GM23338 (cell line): ENCODE measurements around the gene ZFX. TPM values are rescaled to one million over a fixed set of nuclear protein-coding genes. Genes with fewer than 3 reads are reported as not detected.

Experiments
- ATAC-seq: fragments of 200-7000 bp; cut with Tn5 transposase; 3 replicates; pipeline ENCODE4 v1.9.1; 2020
- DNase-seq: peaks from one replicate; pipeline ENCODE4 v3.0.0-alpha.2; 2015; ENCODE audit warnings: low spot score
- H2AFZ ChIP-seq: fragments of 200-600 bp; sonication (generic); 2 replicates; pipeline ENCODE4 v1.8.0; 2016; ENCODE audit warnings: antibody characterized with exemption, mild to moderate bottlenecking, moderate library complexity
- H3F3A ChIP-seq: fragments of 200-600 bp; sonication (generic); replicated peaks from 2 replicates; pipeline ENCODE4 v1.8.0; 2017; ENCODE audit warnings: antibody characterized with exemption, mixed run types, low read depth
- H3K27ac ChIP-seq: fragments of 200-600 bp; sonication (generic); 2 replicates; pipeline ENCODE4 v1.6.1; 2016; ENCODE audit warnings: low read depth
- H3K27me3 ChIP-seq: fragments of 200-600 bp; sonication (generic); 2 replicates; pipeline ENCODE4 v1.8.0; 2016; ENCODE audit warnings: mild to moderate bottlenecking, mixed run types, moderate library complexity; ENCODE audit not compliant: insufficient read depth
- H3K36me3 ChIP-seq: fragments of 200-600 bp; sonication (generic); 2 replicates; pipeline ENCODE4 v1.8.0; 2016; ENCODE audit warnings: mild to moderate bottlenecking; ENCODE audit not compliant: insufficient read depth
- H3K4me1 ChIP-seq: fragments of 200-600 bp; sonication (generic); 2 replicates; pipeline ENCODE4 v1.8.0; 2016; ENCODE audit warnings: mild to moderate bottlenecking, moderate library complexity; ENCODE audit not compliant: insufficient read depth
- H3K4me2 ChIP-seq: fragments of 200-600 bp; sonication (generic); 2 replicates; pipeline ENCODE4 v1.7.1; 2017; ENCODE audit warnings: mixed run types
- H3K4me3 ChIP-seq: fragments of 200-600 bp; sonication (generic); 2 replicates; pipeline ENCODE4 v1.6.1; 2016; ENCODE audit warnings: mixed run types
- H3K79me2 ChIP-seq: fragments of 200-600 bp; sonication (generic); replicated peaks from 2 replicates; pipeline ENCODE4 v1.8.0; 2017; ENCODE audit warnings: mild to moderate bottlenecking; ENCODE audit not compliant: insufficient read depth
- H3K9me2 ChIP-seq: fragments of 200-600 bp; sonication (generic); 2 replicates; pipeline ENCODE4 v1.8.0; 2017; ENCODE audit not compliant: insufficient read depth
- H4K20me1 ChIP-seq: fragments of 200-600 bp; sonication (generic); replicated peaks from 2 replicates; pipeline ENCODE4 v1.8.0; 2017; ENCODE audit warnings: mild to moderate bottlenecking; ENCODE audit not compliant: insufficient read depth
- H3K27ac Mint-ChIP-seq: 2 replicates; pipeline ENCODE4 v1.8.0; 2020; ENCODE audit warnings: inconsistent platforms, mild to moderate bottlenecking, moderate library complexity, mixed read lengths
- H3K27me3 Mint-ChIP-seq: 3 replicates; pipeline ENCODE4 v1.8.0; 2022; ENCODE audit warnings: low read depth, mild to moderate bottlenecking, moderate library complexity, mixed read lengths, inconsistent platforms; ENCODE audit not compliant: insufficient read depth, poor library complexity
- H3K36me3 Mint-ChIP-seq: 3 replicates; pipeline ENCODE4 v1.8.0; 2021; ENCODE audit warnings: low read depth, mild to moderate bottlenecking, inconsistent platforms, moderate library complexity, mixed read lengths
- H3K4me1 Mint-ChIP-seq: 3 replicates; pipeline ENCODE4 v1.8.0; 2020; ENCODE audit warnings: mild to moderate bottlenecking, inconsistent platforms, mixed read lengths
- H3K4me3 Mint-ChIP-seq: 3 replicates; pipeline ENCODE4 v1.8.0; 2021; ENCODE audit warnings: moderate library complexity, mild to moderate bottlenecking, inconsistent platforms, mixed read lengths
- H3K9me3 Mint-ChIP-seq: 3 replicates; pipeline ENCODE4 v1.8.0; 2020; ENCODE audit warnings: moderate library complexity, mild to moderate bottlenecking, inconsistent platforms, mixed read lengths
- EZH2phosphoT487 ChIP-seq: fragments of 200-600 bp; sonication (generic); IDR thresholded peaks from one replicate; pipeline ENCODE4 v1.8.1; 2018; ENCODE audit warnings: antibody characterized with exemption; ENCODE audit not compliant: unreplicated experiment
- JUNB ChIP-seq: IDR thresholded peaks from one replicate; pipeline ENCODE4 v1.6.1; 2016; ENCODE audit warnings: antibody characterized with exemption; ENCODE audit not compliant: unreplicated experiment
- NANOG ChIP-seq: IDR thresholded peaks from 2 replicates; pipeline ENCODE4 v1.6.1; 2016; ENCODE audit warnings: antibody characterized with exemption, borderline replicate concordance
- POLR2AphosphoS5 ChIP-seq: IDR thresholded peaks from 2 replicates; pipeline ENCODE4 v1.6.1; 2016; ENCODE audit warnings: antibody characterized with exemption, low read depth
- STAT1 ChIP-seq: IDR thresholded peaks from one replicate; pipeline ENCODE4 v1.6.1; 2016; ENCODE audit warnings: antibody characterized with exemption; ENCODE audit not compliant: unreplicated experiment
- ZNF114 ChIP-seq: fragments of 250-450 bp; sonication (Bioruptor Pico); IDR thresholded peaks from 2 replicates; pipeline ENCODE4 v1.5.0; 2020; ENCODE audit warnings: mild to moderate bottlenecking, moderate library complexity
- ZNF331 ChIP-seq: fragments of 250-450 bp; sonication (Bioruptor Pico); IDR thresholded peaks from 2 replicates; pipeline ENCODE4 v1.5.0; 2020; ENCODE audit warnings: low read depth, mild to moderate bottlenecking, moderate library complexity
- polyA plus RNA-seq: library from polyadenylated mRNA; unstranded; fragments of >200 nt; fragmentation: Nextera tagmentation; extraction: Ambion mirVana; gene quantifications from 2 replicates; pipeline ENCODE4 v1.2.1, GENCODE V29; 2016
- total RNA-seq: library from RNA; depleted of rRNA; stranded (reverse); fragments of >200 nt; shearing (Covaris generic); gene quantifications from 2 replicates; pipeline ENCODE4 v1.2.3, GENCODE V29; 2014
- TF ChIP-seq, protein P1 (sequence below): IDR thresholded peaks from 2 replicates; pipeline ENCODE4 v1.6.1; 2016; ENCODE audit warnings: antibody characterized with exemption
- TF ChIP-seq, protein P2 (sequence below), 2 experiments: fragments of 200-600 bp in 1 of 2; sonication (generic) in 1 of 2; conservative IDR thresholded peaks; 2 replicates each; pipeline versions ENCODE4 v1.5.1 to v1.6.1; 2016 to 2017; ENCODE audit warnings: antibody characterized with exemption in 2 of 2, low read depth in 2 of 2, mild to moderate bottlenecking in 2 of 2, moderate library complexity in 1 of 2
- TF ChIP-seq, protein P3 (sequence below): IDR thresholded peaks from one replicate; pipeline ENCODE4 v1.6.1; 2018; ENCODE audit warnings: antibody characterized with exemption; ENCODE audit not compliant: unreplicated experiment

The ZFX gene
- total and polyA plus RNA-seq, 2 experiments from 2014 or later, result 11.0 to 15.4 TPM

DNA sequence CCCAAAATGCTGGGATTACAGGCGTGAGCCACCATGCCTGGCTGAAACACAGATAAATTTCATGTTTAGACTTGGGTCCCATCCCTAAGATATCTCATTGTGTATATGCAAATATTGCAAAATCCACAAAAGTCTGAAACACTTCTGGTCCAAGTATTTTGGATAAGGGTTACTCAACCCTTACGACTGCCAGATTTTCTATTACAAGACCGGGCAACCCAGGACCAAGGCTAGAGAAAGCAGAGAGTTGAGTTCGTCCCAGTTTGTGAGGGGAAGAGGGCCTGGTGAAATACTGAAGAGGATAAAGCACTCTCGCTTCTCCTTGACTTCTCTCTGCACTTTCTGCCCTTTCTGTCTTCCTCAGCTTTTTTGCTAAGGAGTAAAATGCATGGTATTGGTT is 34.5 kb downstream of the ZFX start (continued):
- TF ChIP-seq, protein P1, sequence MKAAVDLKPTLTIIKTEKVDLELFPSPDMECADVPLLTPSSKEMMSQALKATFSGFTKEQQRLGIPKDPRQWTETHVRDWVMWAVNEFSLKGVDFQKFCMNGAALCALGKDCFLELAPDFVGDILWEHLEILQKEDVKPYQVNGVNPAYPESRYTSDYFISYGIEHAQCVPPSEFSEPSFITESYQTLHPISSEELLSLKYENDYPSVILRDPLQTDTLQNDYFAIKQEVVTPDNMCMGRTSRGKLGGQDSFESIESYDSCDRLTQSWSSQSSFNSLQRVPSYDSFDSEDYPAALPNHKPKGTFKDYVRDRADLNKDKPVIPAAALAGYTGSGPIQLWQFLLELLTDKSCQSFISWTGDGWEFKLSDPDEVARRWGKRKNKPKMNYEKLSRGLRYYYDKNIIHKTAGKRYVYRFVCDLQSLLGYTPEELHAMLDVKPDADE, result no peak
- TF ChIP-seq EZH2phosphoT487 (no peak), ZNF331 (CRISPR knock-in tag) (no peak)

DNA sequence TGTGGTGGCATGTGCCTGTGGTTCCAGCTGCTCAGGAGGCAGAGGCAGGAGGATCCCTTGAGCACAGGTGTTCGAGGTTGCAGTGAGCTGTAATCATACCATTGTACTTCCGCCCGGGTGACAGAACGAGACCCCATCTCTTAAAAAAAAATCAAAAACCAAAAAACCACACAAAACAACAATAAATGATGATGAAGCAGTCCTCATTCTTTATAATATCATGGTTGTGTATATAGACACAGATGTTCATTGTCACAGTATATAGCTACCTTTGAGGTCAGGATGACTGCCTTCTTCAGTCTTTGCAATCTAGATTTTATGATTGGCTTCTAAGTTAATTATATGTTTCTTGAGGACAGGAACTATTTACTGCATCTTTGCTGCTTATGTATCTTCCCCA is 37.0 kb downstream of the ZFX start:
- Histone ChIP-seq H4K20me1 (0 out of 2 replicates have a peak, but pooled peaks cover 4% of the 10 kb centered on the region), H3K36me3 (no peaks in the 10 kb centered on the region), H3K9me2 (no peaks in the 10 kb centered on the region), H3K27ac (no peak overlapping the region), H3K4me1 (no peaks in the 10 kb centered on the region), H3K4me3 (no peak overlapping the region), H2AFZ (no peak overlapping the region), H3K79me2 (peaks cover 81% of the 10 kb centered on the region), H3K4me2 (no peak overlapping the region), H3F3A (no peaks in the 10 kb centered on the region), H3K27me3 (no peaks in the 10 kb centered on the region)
- DNase-seq (no peak), ATAC-seq (no peak)
- peaks cover 4% of the 10 kb centered on the region; the same call in 1 of the 3 replicates for H3K4me1 Mint-ChIP-seq
- no peaks in the 10 kb centered on the region for H3K27me3 Mint-ChIP-seq
- H3K27ac Mint-ChIP-seq, result no peak overlapping the region
- TF ChIP-seq STAT1 (no peak), ZNF331 (CRISPR knock-in tag) (no peak), POLR2AphosphoS5 (no peak), NANOG (no peak), ZNF114 (no peak), JUNB (no peak)
- TF ChIP-seq, protein P2, sequence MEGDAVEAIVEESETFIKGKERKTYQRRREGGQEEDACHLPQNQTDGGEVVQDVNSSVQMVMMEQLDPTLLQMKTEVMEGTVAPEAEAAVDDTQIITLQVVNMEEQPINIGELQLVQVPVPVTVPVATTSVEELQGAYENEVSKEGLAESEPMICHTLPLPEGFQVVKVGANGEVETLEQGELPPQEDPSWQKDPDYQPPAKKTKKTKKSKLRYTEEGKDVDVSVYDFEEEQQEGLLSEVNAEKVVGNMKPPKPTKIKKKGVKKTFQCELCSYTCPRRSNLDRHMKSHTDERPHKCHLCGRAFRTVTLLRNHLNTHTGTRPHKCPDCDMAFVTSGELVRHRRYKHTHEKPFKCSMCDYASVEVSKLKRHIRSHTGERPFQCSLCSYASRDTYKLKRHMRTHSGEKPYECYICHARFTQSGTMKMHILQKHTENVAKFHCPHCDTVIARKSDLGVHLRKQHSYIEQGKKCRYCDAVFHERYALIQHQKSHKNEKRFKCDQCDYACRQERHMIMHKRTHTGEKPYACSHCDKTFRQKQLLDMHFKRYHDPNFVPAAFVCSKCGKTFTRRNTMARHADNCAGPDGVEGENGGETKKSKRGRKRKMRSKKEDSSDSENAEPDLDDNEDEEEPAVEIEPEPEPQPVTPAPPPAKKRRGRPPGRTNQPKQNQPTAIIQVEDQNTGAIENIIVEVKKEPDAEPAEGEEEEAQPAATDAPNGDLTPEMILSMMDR (conservative IDR thresholded peaks at IDR 0.05; ENCODE audit: low read depth in 2 of 2), result no peak
- TF ChIP-seq, protein P1, result no peak
- TF ChIP-seq, protein P3, sequence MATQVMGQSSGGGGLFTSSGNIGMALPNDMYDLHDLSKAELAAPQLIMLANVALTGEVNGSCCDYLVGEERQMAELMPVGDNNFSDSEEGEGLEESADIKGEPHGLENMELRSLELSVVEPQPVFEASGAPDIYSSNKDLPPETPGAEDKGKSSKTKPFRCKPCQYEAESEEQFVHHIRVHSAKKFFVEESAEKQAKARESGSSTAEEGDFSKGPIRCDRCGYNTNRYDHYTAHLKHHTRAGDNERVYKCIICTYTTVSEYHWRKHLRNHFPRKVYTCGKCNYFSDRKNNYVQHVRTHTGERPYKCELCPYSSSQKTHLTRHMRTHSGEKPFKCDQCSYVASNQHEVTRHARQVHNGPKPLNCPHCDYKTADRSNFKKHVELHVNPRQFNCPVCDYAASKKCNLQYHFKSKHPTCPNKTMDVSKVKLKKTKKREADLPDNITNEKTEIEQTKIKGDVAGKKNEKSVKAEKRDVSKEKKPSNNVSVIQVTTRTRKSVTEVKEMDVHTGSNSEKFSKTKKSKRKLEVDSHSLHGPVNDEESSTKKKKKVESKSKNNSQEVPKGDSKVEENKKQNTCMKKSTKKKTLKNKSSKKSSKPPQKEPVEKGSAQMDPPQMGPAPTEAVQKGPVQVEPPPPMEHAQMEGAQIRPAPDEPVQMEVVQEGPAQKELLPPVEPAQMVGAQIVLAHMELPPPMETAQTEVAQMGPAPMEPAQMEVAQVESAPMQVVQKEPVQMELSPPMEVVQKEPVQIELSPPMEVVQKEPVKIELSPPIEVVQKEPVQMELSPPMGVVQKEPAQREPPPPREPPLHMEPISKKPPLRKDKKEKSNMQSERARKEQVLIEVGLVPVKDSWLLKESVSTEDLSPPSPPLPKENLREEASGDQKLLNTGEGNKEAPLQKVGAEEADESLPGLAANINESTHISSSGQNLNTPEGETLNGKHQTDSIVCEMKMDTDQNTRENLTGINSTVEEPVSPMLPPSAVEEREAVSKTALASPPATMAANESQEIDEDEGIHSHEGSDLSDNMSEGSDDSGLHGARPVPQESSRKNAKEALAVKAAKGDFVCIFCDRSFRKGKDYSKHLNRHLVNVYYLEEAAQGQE, result no peak
- H3K4me3 Mint-ChIP-seq, result no peak overlapping the region
- no peaks in the 10 kb centered on the region for H3K9me3 Mint-ChIP-seq
- peaks cover 8% of the 10 kb centered on the region; the same call in 2 of the 3 replicates for H3K36me3 Mint-ChIP-seq
